Fibroblast of lung (primary cell): ENCODE data around the gene AQP12B.

ENCODE experiments used
- EZH2 ChIP-seq: IDR thresholded peaks from 2 replicates; pipeline ENCODE4 v1.5.1; 2012; ENCODE audit warnings: low read length, control low read depth, mild to moderate bottlenecking; ENCODE audit errors: missing control alignments
- TF ChIP-seq, protein P1 (sequence below), 2 donors: IDR thresholded peaks in 1 of 2; conservative IDR thresholded peaks in 1 of 2; 1 replicate in 1 of 2; 2 replicates in 1 of 2; pipeline ENCODE4 v1.5.1; 2011 to 2012; ENCODE audit warnings: low read length in 2 of 2, control low read depth in 1 of 2, inconsistent platforms in 1 of 2, low read depth in 1 of 2, mild to moderate bottlenecking in 1 of 2

- no peak for TF ChIP-seq EZH2
- TF ChIP-seq, protein P1, sequence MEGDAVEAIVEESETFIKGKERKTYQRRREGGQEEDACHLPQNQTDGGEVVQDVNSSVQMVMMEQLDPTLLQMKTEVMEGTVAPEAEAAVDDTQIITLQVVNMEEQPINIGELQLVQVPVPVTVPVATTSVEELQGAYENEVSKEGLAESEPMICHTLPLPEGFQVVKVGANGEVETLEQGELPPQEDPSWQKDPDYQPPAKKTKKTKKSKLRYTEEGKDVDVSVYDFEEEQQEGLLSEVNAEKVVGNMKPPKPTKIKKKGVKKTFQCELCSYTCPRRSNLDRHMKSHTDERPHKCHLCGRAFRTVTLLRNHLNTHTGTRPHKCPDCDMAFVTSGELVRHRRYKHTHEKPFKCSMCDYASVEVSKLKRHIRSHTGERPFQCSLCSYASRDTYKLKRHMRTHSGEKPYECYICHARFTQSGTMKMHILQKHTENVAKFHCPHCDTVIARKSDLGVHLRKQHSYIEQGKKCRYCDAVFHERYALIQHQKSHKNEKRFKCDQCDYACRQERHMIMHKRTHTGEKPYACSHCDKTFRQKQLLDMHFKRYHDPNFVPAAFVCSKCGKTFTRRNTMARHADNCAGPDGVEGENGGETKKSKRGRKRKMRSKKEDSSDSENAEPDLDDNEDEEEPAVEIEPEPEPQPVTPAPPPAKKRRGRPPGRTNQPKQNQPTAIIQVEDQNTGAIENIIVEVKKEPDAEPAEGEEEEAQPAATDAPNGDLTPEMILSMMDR (conservative IDR thresholded peaks at IDR 0.05 in 1 of 2, IDR thresholded peaks at IDR 0.05 in 1 of 2; ENCODE audit: low read depth in 1 of 2, low read length in 2 of 2): no peak
Observed at GRCh38 chr2:240725266-240725665, 42.6 kb upstream of the AQP12B start.
